A172 (cell line): ENCODE measurements around the gene GABPB1. TPM values are rescaled to one million over a fixed set of nuclear protein-coding genes. Genes with fewer than 3 reads are reported as not detected.

Experiments used
- DNase-seq: peaks from one replicate; pipeline ENCODE4 v3.0.0-alpha.2; 2015; ENCODE audit warnings: low spot score
- total RNA-seq: library from RNA; depleted of rRNA; stranded (reverse); fragments of >200 nt; shearing (Covaris generic); gene quantifications from 2 replicates; pipeline ENCODE4 v1.2.3, GENCODE V29; 2014

GABPB1 gene
- total RNA-seq, 1 experiment from 2014 or later: 60.7 TPM

GRCh38 chr15:50344006-50344464 lies 11.0 kb downstream of the GABPB1 start:
- DNase-seq: no peak

GRCh38 chr15:50341616-50342136 lies 13.3 kb downstream of the GABPB1 start:
- no peak for DNase-seq

- no peak for DNase-seq
These were observed 14.6 kb downstream of the GABPB1 start for GRCh38 chr15:50340416-50340815.

DNA sequence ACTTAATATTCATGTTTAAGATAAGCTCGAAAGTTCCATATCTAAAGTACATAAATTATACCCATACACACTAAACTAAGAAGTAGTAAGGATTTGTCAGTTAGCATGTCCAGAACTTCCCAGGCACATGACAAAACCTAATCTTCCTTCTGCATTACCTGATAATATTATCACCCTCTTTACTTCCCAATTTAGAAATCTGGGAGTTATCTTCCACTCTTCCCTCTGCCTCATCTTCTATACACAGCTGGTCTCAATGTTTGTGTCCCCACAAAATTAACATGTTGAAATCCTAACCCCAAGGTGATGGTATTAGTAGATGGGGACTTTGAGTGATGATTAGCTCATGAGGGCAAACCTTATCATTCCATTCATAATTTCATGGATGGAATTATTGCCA lies 15.3 kb downstream of the GABPB1 start:
- no peak for DNase-seq

DNA sequence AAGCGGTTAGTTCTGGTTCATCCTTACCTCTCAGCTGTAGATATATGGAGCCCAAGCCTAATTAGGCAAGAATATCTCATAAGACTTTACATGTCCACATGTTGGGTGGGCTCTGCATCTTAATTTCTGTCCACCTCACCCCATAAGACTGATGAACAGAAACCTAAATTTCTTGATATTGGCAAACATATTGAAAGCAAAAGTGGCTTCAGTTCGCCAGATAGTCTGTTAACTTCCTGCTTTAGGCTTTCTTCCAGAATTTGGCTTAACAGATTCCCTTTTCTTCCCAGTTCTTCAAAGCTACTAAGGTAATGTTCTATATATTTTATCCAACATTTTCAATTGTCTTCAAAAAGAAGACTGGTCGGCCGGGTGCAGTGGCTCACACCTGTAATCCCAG lies 19.7 kb downstream of the GABPB1 start:
- DNase-seq: no peak

DNA sequence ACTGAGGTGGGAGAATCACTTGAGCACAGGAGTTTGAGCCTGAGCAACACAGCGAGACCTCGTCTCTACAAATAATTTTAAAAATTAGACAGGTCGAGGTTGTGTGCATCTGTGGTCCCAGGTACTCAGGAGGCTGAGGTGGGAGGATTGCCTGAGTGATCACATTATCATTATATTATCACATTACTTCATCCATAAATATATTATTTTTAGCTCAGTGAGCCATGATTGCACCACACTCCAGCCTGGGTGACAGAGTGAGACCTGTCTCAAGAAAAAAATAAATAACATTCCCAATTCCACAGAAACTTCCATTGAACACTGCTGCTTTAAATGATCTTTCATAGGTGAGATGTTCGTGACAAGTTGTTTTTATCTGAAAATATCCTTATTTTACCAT lies 21.8 kb downstream of the GABPB1 start:
- no peak for DNase-seq

DNA sequence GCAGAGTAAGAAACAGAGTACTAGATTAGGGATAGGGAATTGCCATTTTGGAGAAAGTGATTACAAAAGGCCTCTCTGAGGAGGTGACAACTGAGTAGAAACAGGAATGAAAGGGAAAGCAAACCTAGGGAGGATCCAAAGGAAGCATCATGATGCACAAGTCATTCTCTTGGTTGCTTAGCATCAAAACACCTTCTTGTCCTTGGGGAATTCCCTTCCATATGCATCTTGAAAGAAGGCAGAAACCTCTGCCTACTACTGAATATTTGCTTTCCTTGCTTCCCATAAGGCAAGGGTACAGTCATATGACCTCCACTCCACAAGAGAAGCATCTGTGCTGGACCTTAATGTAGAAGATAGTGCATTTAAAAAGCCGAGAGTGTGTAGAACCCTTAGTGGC lies 24.1 kb downstream of the GABPB1 start:
- DNase-seq: peak; percentile 4

- no peak for DNase-seq
These were observed 26.9 kb downstream of the GABPB1 start for GRCh38 chr15:50328116-50328515.

- no peak for DNase-seq
These were observed 33.3 kb downstream of the GABPB1 start for GRCh38 chr15:50321680-50322210.

DNA sequence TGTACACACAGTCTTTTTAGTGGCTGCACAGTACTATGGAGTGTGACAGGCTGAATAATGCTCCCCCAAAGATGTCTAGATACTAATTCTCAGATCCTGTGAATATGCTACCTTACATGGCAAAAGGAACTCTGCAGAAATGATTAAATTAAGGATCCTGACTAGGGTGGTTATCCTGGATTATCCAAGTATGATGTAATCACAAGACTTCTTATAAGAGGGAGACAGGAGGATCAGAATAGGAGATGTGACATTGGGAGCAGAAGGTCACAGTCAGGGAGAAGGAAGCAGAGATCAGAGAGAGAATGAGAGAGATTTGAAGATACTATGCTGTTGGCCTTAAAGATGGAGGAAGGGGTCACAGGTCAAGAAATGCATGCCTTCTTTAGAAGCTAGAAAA lies 34.5 kb downstream of the GABPB1 start:
- no peak for DNase-seq

DNA sequence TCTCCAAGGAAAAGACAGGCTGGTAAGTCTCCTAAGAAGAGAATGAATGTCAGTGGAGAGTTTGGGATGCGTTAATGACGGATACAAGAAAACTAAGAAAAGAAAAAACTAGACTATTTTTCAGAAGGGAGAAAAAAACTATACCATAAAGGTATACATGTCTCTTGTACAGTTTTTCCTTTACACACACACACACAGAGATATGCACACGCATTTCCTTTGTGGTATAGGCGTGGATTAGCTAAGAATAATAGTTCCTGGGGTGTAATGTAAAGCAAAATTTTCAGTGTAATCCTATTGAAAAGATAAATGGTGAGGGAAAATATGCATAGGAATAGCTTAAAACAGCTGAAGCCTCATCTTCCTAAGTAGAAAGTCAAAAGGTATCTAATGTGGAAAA lies 36.3 kb downstream of the GABPB1 start:
- DNase-seq: no peak

- peak; percentile 43 for DNase-seq
These were observed 39.0 kb downstream of the GABPB1 start for GRCh38 chr15:50315814-50316630.

GRCh38 chr15:50312636-50313035 lies 42.4 kb downstream of the GABPB1 start:
- DNase-seq: no peak

DNA sequence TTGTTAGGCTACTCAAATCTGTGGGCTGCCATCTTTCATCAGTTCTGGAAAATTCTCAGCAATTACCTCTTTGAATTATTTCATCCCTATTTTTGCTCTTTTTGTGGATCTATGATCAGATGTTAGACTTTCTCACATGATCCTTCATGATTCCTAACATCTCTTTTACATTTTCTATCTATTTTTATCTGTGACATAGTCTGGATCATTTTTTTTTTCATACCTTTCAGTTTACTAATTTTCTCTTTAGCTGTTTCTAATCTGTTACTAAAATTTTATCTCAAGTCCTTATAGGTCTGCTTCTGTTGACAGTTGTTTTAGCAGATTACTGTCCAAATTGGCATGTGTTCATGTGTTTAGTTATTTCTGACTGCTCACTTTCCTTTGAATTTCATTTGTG lies 47.2 kb downstream of the GABPB1 start:
- DNase-seq: no peak

DNA sequence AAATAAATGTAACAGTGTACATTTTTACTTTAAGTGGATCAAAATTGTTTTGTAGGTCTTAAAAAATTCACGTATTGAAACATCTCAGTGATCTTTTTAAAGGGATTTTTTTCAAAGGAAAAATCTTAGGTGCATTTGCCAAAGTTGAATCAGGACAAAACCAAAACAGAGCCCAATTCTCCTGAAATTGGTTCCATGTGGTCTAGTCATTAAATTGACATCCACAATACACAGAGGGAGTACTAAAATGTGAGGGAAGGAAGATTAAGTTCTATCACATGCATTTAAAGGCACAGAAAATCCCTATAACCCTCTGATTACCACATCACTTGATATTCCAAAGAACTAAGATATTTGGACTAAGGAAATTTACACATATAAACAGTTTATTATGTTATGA lies 50.2 kb downstream of the GABPB1 start:
- DNase-seq: no peak

DNA sequence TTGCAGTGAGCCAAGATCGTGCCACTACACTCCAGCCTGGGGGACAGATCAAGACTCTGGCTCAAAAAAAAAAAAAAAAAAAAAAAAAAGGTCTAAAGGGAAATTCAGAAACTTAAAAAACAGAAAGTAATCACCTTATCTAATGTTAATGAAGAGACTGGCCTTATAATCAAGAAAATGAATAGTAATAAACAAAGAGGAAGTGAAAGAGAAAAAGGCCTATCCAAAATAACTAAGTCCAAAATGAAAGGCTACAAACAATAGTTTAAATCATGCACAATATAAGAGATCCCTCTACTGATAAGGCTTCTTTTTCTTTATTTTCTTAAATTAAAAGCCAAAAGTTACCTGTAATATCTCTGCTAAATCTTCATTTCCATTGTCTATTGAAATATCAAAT lies 52.4 kb downstream of the GABPB1 start:
- DNase-seq: no peak

GRCh38 chr15:50298340-50298739 lies 56.7 kb downstream of the GABPB1 start:
- DNase-seq: no peak

- no peak for DNase-seq
These were observed 59.0 kb downstream of the GABPB1 start for GRCh38 chr15:50295966-50296365.

- DNase-seq: no peak
These were observed 65.2 kb downstream of the GABPB1 start for GRCh38 chr15:50289749-50290148.

GRCh38 chr15:50287324-50288116 lies 67.5 kb downstream of the GABPB1 start:
- DNase-seq: no peak

GRCh38 chr15:50281427-50281826 lies 73.6 kb downstream of the GABPB1 start:
- DNase-seq: no peak

DNA sequence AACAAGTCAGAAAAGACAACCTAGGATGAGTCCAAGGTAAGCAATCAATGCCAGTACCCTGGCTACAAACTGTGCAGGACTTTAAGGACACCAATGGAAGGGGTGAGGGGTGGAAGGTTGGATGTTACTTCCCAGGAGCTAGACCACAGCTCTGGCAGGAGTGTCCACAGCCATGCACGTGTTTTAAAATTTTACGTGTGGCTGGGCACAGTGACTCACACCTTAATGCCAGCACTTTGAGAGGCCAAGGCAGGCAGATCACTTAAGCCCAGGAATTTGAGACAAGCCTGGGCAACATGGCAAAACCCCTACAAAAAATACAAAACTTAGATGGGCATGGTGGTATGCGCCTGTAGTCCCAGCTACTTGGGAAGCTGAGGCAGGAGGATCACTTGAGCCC lies 74.7 kb downstream of the GABPB1 start:
- peak; percentile 30 for DNase-seq

DNA sequence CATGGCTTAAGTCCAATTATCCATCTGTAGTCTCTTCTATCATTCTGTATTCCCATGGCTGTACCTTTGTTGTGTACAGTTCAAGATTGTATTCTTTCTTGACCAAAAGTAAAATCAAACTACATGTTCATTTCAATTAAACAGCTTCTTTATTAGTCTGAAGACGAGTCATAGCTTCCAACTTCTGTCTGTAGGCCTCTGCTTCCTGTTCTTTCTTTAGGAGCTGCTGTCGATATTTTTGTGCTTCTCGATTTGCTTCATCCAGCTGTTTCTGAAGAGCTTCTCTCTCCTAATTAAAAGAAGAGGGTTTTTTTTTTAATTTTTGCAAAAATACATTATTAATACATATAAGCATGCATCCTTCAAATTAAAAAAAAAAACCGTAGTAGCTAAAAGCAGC lies 76.5 kb downstream of the GABPB1 start:
- no peak for DNase-seq
